Ishikawa (cell line): ENCODE results near the gene FRMD4B.

Source experiments
- CEBPB ChIP-seq: IDR thresholded peaks from 2 replicates; pipeline ENCODE4 v1.6.1; 2012
- CREB1 ChIP-seq: IDR thresholded peaks from 2 replicates; pipeline ENCODE4 v1.6.1; 2012; ENCODE audit warnings: low read depth
- EGR1 ChIP-seq: IDR thresholded peaks from 2 replicates; pipeline ENCODE4 v1.6.1; 2012
- EP300 ChIP-seq: IDR thresholded peaks from 2 replicates; pipeline ENCODE4 v1.6.1; 2012; ENCODE audit warnings: borderline replicate concordance
- FOXM1 ChIP-seq: IDR thresholded peaks from 2 replicates; pipeline ENCODE4 v1.6.1; 2012; ENCODE audit warnings: low read depth, borderline replicate concordance
- NFIC ChIP-seq: IDR thresholded peaks from 2 replicates; pipeline ENCODE4 v1.6.1; 2012
- RAD21 ChIP-seq: IDR thresholded peaks from 2 replicates; pipeline ENCODE4 v1.6.1; 2012; ENCODE audit warnings: low read depth
- TAF1 ChIP-seq: IDR thresholded peaks from 2 replicates; pipeline ENCODE4 v1.6.1; 2012; ENCODE audit warnings: low read depth, mild to moderate bottlenecking
- TCF12 ChIP-seq: IDR thresholded peaks from 2 replicates; pipeline ENCODE4 v1.6.1; 2012; ENCODE audit warnings: low read depth
- TEAD4 ChIP-seq: IDR thresholded peaks from 2 replicates; pipeline ENCODE4 v1.6.1; 2012
- YY1 ChIP-seq: IDR thresholded peaks from 2 replicates; pipeline ENCODE4 v1.6.1; 2012; ENCODE audit warnings: low read depth
- ZBTB7A ChIP-seq: IDR thresholded peaks from 2 replicates; pipeline ENCODE4 v1.6.1; 2012; ENCODE audit warnings: low read depth
- TF ChIP-seq, protein P1 (sequence below): IDR thresholded peaks from 2 replicates; pipeline ENCODE4 v1.6.1; 2012
- TF ChIP-seq, protein P2 (sequence below): IDR thresholded peaks from 2 replicates; pipeline ENCODE4 v1.6.1; 2012; ENCODE audit warnings: low read depth, mild to moderate bottlenecking
- TF ChIP-seq, protein P3 (sequence below): IDR thresholded peaks from 2 replicates; pipeline ENCODE4 v1.6.1; 2012

The FRMD4B gene

DNA sequence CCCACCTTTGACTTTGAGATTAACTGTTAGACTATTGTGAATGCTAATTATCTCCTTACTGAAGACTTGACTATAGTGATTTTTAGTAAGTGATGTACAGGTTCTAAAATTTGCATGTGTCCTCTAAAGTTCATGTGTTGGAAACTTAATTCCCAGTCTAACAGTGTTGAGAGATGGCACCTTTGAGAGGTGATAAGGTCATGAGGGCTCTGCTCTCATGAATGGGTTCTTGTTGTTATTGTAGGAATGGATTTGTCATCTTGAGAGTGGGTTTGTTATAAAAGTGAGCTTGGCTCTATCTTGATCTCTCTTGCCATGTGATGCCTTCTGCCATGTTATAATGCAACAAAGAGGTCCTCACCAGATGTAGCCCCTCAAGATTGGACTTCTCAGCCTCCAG, 244.6 kb downstream of the FRMD4B start:
- TF ChIP-seq EGR1 (no peak), RAD21 (no peak), CEBPB (no peak), EP300 (no peak)
- TF ChIP-seq, protein P1, sequence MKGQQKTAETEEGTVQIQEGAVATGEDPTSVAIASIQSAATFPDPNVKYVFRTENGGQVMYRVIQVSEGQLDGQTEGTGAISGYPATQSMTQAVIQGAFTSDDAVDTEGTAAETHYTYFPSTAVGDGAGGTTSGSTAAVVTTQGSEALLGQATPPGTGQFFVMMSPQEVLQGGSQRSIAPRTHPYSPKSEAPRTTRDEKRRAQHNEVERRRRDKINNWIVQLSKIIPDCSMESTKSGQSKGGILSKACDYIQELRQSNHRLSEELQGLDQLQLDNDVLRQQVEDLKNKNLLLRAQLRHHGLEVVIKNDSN, result no peak

DNA sequence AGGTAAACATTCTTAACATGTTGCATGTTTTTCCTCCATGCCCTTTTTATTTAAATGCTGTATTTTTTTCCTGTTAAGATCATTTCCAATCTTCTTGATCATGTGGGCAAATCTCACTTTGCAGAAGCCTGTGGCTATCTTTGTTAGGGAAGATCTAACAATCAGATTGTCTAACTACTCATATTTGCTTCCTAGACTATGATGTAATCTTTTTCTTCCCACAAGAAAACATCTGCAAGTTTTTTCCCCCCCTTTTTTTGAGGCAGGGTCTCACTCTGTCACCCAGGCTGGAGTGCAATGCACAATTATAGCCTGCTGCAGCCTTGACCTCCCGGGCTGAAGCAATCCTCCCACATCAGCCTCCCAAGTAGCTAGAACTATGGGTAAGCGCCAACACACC, 248.5 kb downstream of the FRMD4B start:
- no peak for TF ChIP-seq TAF1

DNA sequence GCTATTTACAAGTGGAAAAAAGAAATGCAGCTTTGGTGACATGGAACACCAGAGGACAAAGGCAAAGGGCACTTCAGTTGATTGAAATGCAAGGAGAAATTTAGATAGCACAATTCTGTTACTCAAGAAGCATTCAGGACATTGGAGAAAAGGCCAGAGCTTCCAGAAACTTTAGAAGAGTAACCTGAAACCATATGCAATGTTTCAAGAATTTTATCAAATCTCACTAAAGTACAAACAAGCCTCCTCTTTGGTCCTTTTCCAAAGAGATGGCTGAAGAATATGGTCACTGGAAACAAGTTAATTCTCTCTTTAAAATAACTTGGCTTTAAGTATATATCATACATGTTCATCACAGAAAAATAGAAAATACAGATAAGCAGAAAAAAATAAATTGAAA, 248.9 kb downstream of the FRMD4B start:
- TF ChIP-seq TCF12 (no peak), CREB1 (no peak), FOXM1 (no peak), YY1 (no peak), CEBPB (no peak), NFIC (no peak), TAF1 (no peak), RAD21 (no peak), EP300 (no peak), EGR1 (no peak), ZBTB7A (no peak), TEAD4 (no peak)
- TF ChIP-seq, protein P1, result no peak
- TF ChIP-seq, protein P2, sequence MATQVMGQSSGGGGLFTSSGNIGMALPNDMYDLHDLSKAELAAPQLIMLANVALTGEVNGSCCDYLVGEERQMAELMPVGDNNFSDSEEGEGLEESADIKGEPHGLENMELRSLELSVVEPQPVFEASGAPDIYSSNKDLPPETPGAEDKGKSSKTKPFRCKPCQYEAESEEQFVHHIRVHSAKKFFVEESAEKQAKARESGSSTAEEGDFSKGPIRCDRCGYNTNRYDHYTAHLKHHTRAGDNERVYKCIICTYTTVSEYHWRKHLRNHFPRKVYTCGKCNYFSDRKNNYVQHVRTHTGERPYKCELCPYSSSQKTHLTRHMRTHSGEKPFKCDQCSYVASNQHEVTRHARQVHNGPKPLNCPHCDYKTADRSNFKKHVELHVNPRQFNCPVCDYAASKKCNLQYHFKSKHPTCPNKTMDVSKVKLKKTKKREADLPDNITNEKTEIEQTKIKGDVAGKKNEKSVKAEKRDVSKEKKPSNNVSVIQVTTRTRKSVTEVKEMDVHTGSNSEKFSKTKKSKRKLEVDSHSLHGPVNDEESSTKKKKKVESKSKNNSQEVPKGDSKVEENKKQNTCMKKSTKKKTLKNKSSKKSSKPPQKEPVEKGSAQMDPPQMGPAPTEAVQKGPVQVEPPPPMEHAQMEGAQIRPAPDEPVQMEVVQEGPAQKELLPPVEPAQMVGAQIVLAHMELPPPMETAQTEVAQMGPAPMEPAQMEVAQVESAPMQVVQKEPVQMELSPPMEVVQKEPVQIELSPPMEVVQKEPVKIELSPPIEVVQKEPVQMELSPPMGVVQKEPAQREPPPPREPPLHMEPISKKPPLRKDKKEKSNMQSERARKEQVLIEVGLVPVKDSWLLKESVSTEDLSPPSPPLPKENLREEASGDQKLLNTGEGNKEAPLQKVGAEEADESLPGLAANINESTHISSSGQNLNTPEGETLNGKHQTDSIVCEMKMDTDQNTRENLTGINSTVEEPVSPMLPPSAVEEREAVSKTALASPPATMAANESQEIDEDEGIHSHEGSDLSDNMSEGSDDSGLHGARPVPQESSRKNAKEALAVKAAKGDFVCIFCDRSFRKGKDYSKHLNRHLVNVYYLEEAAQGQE, result no peak
- TF ChIP-seq, protein P3, sequence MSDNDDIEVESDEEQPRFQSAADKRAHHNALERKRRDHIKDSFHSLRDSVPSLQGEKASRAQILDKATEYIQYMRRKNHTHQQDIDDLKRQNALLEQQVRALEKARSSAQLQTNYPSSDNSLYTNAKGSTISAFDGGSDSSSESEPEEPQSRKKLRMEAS, result no peak

DNA sequence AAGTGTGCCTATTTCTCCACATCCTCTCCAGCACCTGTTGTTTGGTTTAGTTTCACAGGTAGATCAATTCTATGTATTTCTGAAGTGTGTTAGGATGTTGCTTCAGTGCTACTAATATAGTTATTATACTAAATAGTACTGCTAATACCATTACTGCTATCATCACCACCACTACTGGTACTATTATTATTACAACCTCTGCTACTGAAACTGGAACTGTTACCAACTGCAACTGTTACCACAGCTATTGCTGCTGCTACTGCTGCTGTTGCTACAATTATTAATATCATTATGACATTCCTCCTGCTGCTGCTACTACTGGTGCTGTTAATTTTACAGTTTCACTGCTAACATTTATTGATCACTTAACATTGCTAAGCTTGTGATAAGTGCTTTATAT, 255.2 kb downstream of the FRMD4B start:
- TF ChIP-seq, protein P3, result no peak
- no peak for TF ChIP-seq TCF12
- TF ChIP-seq CREB1, result no peak
- no peak for TF ChIP-seq YY1
- TF ChIP-seq CEBPB, result no peak

DNA sequence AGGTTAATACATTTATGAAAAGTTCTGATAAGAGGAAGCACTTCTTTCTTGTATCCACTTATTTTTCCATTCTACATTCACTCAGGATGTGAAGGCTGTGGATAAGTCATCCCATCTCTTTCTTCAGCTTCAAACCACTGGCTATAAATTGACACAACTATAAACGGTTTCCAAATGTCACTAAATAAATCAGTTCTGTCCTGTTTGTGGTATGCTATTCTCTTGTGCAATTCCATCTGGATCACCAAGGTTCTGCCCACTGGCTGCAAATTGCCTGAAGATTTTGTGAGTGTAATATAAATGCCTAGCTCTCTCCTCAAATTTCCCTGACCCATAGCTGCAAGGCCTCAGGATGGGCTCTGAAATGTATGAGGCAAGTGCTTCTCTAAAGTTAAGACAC, 256.4 kb downstream of the FRMD4B start:
- TF ChIP-seq FOXM1 (no peak), NFIC (no peak), EP300 (no peak), RAD21 (no peak), CREB1 (no peak), TAF1 (no peak), ZBTB7A (no peak), TEAD4 (no peak), CEBPB (no peak), YY1 (no peak), EGR1 (no peak), TCF12 (no peak)
- TF ChIP-seq, protein P1, result no peak
- TF ChIP-seq, protein P3, result no peak

DNA sequence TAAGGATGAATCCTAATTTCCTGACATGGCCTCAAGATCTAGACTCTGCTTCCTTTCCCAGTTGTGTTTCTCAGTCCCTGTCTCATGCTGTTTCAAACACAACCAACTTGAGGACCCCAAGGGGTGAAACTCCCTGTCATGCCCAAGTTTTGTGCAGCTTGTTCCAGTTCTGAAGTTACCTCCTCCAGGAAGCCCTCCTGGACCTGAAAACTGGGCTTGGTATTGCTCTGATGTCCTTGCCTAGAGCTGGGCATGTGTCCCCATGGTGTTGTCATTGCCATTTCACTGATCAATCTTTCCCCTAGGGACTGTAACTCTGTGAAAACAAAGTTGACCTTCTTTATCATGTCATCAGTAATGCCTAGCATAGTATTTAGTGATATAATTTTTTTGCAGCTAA, 257.4 kb downstream of the FRMD4B start:
- TF ChIP-seq TEAD4 (no peak), EP300 (no peak), EGR1 (no peak), YY1 (no peak), TAF1 (no peak), NFIC (no peak), TCF12 (no peak), FOXM1 (no peak), ZBTB7A (no peak), CEBPB (no peak), CREB1 (no peak), RAD21 (no peak)
- TF ChIP-seq, protein P2, result no peak
- TF ChIP-seq, protein P3, result no peak
- TF ChIP-seq, protein P1, result no peak
